Activated CD8-positive, alpha-beta T cell treated with anti-CD3 and anti-CD28 coated beads for 36 hours (primary cell): ENCODE data around the gene TBC1D22A. TPM values are rescaled to one million over a fixed set of nuclear protein-coding genes. Genes with fewer than 3 reads are reported as not detected.

Experiments used
- ATAC-seq: fragments of 200-7000 bp; cut with Tn5 transposase; one replicate; pipeline ENCODE4 v1.10.0; 2021; ENCODE audit warnings: mild to moderate bottlenecking, moderate library complexity
- CTCF ChIA-PET: fragments of 350-600 bp; sonication (Branson Sonifier 250); formaldehyde crosslinking; loops from one replicate; lab custom pipeline; 2021; ENCODE audit warnings: antibody characterized with exemption; lab: Charles Lee
- POLR2A ChIA-PET: fragments of 350-600 bp; sonication (Branson Sonifier 250); formaldehyde crosslinking; loops from one replicate; lab custom pipeline; 2021; ENCODE audit warnings: antibody characterized with exemption; lab: Charles Lee
- DNase-seq: peaks from one replicate; pipeline ENCODE4 v3.0.0-alpha.2; 2020
- H3K27ac Mint-ChIP-seq: one replicate; pipeline ENCODE4 v1.8.0; 2021; ENCODE audit warnings: mild to moderate bottlenecking, mixed read lengths
- H3K27me3 Mint-ChIP-seq: one replicate; pipeline ENCODE4 v1.8.0; 2021; ENCODE audit warnings: mixed read lengths
- H3K36me3 Mint-ChIP-seq: one replicate; pipeline ENCODE4 v1.8.0; 2021; ENCODE audit warnings: low read depth, mixed read lengths
- H3K4me1 Mint-ChIP-seq: one replicate; pipeline ENCODE4 v1.8.0; 2021; ENCODE audit warnings: low read depth, mixed read lengths
- H3K4me3 Mint-ChIP-seq: one replicate; pipeline ENCODE4 v1.8.0; 2021; ENCODE audit warnings: mild to moderate bottlenecking, moderate library complexity, mixed read lengths
- H3K9me3 Mint-ChIP-seq: one replicate; pipeline ENCODE4 v1.8.0; 2021; ENCODE audit warnings: mixed read lengths
- intact Hi-C: fragments of 100-400 bp; cut with micrococcal nuclease; formaldehyde crosslinking; loops from one replicate; pipeline ENCODE4 v1.10.0; 2022
- total RNA-seq, 2 experiments: library from RNA; stranded (reverse); gene quantifications; one replicate each; pipeline ENCODE4 v1.2.3, GENCODE V29; 2021
- TF ChIP-seq, protein P1 (sequence below): fragments of 200-600 bp; IDR thresholded peaks from one replicate; pipeline ENCODE4 v1.8.0; 2022; ENCODE audit warnings: antibody characterized with exemption, mild to moderate bottlenecking

The TBC1D22A gene
- total RNA-seq, 2 experiments from 2014 or later = 41.0 to 42.8 TPM

DNA sequence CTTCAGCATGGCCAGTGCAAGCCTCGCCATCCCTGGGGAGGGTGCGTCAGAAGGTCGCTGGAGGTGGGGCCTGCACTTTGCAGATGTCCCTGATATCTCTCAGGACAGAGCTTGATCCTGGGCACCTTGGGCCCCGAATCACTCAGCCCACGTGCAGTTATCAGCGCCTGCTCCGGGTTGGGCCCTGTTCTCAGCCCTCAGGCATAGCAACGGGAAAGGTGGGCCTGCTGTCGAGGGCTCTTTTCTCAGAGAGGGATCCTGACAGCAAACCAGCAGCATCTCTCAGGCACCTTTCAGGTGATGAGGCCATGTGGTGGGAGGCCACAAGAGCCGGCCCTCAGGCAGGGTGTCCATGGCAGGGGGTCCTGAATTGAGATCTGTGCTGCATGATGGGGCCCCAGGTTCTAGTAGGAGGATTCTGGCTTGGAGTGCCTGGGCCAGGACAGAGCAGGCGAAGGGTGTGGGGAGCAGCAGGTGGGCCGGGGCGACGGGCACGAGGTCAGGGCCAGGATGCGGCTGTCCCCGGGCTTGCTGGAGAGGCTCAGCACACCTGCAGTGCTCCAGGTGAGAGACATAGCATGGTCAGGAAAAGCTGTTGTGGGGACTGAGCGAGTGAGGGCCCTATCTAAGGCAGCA, 280.5 kb downstream of the TBC1D22A start:
- Mint-ChIP-seq H3K9me3 (no peaks in the 10 kb centered on the region), H3K36me3 (peaks cover 2% of the 10 kb centered on the region), H3K27me3 (no peaks in the 10 kb centered on the region), H3K4me1 (peaks cover 30% of the 10 kb centered on the region), H3K27ac (no peak overlapping the region), H3K4me3 (no peak overlapping the region)
- TF ChIP-seq, protein P1, sequence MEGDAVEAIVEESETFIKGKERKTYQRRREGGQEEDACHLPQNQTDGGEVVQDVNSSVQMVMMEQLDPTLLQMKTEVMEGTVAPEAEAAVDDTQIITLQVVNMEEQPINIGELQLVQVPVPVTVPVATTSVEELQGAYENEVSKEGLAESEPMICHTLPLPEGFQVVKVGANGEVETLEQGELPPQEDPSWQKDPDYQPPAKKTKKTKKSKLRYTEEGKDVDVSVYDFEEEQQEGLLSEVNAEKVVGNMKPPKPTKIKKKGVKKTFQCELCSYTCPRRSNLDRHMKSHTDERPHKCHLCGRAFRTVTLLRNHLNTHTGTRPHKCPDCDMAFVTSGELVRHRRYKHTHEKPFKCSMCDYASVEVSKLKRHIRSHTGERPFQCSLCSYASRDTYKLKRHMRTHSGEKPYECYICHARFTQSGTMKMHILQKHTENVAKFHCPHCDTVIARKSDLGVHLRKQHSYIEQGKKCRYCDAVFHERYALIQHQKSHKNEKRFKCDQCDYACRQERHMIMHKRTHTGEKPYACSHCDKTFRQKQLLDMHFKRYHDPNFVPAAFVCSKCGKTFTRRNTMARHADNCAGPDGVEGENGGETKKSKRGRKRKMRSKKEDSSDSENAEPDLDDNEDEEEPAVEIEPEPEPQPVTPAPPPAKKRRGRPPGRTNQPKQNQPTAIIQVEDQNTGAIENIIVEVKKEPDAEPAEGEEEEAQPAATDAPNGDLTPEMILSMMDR = no peak
- DNase-seq (no peak), ATAC-seq (no peak)
- ChIA-PET CTCF (no interaction called here), POLR2A (no interaction called here)
- intact Hi-C loops = no loop called here

DNA sequence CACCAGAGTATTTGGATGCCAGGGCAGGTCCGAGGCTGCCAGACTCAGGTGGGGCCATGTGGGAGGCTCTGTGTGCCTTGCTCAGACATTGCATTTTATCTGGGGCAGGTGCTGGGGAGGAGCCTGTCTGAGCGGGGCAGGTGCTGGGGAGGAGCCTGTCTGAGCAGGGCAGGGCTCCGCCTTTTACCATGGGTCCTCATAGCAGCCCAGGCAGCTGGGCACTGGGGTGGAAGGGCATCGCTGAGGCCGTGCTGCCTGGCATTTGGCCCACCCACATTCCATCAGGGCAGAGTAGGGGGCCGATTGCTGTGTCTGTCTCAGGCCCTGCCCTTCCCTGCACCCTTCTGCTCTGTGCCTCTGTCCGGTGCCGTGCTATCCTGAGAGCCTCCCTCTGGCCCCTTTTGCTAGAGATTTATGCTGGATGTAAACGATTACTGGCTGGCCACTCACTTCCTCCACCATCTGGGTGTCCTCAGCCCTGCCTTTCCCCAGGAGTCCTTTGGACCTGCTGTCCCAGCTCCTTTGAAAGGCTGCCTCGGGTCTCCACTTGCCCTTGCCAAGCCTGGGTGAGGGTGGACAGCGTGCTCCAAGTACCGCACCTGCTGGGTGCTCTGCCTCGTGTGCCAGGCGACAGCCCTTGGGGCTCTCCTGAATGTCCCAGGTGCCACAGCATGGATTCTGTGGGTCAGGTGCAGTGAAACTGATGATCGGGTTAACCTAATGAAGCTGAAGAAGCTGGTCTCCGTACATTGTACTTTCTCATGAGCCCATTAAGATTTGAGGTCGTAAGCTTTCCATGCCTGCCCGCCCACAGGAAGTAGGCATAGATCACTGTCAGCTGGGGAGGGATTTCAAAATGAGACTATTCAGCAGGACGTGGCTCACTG, 281.6 kb downstream of the TBC1D22A start:
- DNase-seq (peak; percentile 22), ATAC-seq (no peak)
- Mint-ChIP-seq H3K9me3 (no peaks in the 10 kb centered on the region), H3K4me3 (no peak overlapping the region), H3K27me3 (no peaks in the 10 kb centered on the region), H3K27ac (no peak overlapping the region), H3K36me3 (peaks cover 2% of the 10 kb centered on the region), H3K4me1 (peaks cover 32% of the 10 kb centered on the region)
- CTCF ChIA-PET = interaction anchor here (1.0 kb wide), 1 partner anchor 8 kb away, joined by 3 read pairs; no protein-coding TSS in a partner anchor
- TF ChIP-seq, protein P1 = no peak
- intact Hi-C loops = no loop called here
- POLR2A ChIA-PET = no interaction called here

DNA sequence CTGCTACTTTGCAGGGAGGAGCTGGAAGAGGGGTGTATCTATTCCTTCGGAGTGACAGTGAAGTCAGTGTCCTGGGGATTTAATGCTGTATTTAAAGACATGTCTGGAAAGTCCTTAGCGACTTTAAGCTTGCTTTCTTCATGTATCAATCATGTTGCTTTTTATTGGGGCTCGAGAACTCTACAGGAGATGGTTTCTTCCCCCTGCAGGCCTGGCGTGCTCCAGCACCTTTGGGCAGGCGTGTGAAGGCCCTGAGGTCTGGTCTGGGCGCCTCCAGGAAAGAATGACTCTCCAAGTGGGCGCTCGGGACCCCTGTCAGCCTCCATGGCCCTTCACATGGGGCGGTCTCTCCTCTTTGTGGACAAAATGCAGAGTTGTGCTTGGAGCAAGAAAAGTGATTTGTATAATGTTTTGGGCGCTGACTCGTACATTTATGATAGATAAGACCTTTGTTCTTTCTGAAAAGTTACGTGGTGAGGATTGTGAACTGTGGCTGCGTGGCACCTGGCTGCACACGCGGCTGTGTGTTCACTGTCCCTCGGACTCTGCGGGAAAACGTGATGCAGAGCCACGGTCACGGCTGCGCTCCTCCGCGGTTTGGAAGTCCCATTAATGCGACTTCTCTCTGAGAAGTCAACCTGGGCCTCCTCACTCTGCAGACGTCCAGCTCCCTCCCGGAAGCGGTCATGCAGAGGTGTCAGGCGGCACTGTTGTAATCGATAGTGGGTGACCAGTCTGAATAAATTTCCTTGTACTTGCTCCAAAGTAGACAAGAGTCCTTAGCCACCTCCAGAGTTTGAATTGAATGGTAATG, 282.5 kb downstream of the TBC1D22A start:
- Mint-ChIP-seq H3K36me3 (no peaks in the 10 kb centered on the region), H3K4me3 (no peak overlapping the region), H3K4me1 (peaks cover 38% of the 10 kb centered on the region), H3K9me3 (no peaks in the 10 kb centered on the region), H3K27me3 (no peaks in the 10 kb centered on the region), H3K27ac (no peak overlapping the region)
- DNase-seq (no peak), ATAC-seq (no peak)
- ChIA-PET CTCF (interaction anchor here (1.0 kb wide), 1 partner anchor 9 kb away, joined by 3 read pairs; no protein-coding TSS in a partner anchor), POLR2A (no interaction called here)
- TF ChIP-seq, protein P1 = no peak
- intact Hi-C loops = no loop called here

DNA sequence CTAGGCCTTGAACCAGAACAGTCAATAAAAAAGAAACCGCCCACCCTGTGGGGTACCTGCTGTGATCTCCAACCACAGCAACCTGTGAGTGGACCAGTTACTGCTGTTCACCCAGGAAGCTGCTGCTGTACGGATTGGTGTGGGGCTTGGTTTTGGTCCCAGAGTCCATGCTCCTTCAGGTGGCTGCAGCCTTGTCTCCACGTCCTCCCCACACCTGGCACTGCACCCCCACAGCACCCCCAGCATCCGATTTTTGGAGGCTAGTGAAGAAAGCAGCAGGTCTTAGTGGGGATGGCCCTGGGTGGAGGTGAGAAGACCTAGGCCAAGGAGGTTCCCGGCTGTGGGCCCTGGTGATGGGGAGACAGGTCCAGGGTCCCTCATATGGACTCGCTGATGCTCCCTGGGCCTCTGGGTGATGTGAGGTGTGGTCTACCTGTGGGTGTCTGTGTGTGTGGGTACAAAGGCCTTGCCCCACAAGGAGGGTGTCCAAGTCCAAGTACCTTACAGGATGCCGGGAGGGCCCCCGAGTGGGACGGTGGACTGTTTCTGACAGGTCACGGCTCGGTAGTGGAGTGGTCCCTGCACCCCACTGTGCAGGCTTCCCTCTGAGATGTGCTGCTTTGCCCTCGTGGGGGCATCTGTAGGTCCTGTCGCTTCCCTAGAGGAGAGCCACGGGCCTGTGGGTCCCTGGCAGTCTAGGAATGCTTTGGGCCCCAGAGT, 283.4 kb downstream of the TBC1D22A start:
- intact Hi-C loops = no loop called here
- Mint-ChIP-seq H3K27ac (no peak overlapping the region), H3K4me1 (peaks cover 42% of the 10 kb centered on the region), H3K4me3 (no peak overlapping the region), H3K9me3 (no peaks in the 10 kb centered on the region), H3K27me3 (no peaks in the 10 kb centered on the region), H3K36me3 (no peaks in the 10 kb centered on the region)
- ChIA-PET POLR2A (no interaction called here), CTCF (no interaction called here)
- DNase-seq (no peak), ATAC-seq (no peak)
- TF ChIP-seq, protein P1 = no peak
